ENCODE data around the gene JAK2.

- no peak for TF ChIP-seq ZFP3 (CRISPR knock-in tag; IDR thresholded peaks at IDR 0.05)
- no peak for TF ChIP-seq SNAI2 (CRISPR knock-in tag; IDR thresholded peaks at IDR 0.05)
- TF ChIP-seq CSRNP3 (CRISPR knock-in tag; IDR thresholded peaks at IDR 0.05), result no peak
- TF ChIP-seq PATZ1 (CRISPR knock-in tag; IDR thresholded peaks at IDR 0.05; ENCODE audit: borderline replicate concordance), result no peak
- TF ChIP-seq CSDC2 (CRISPR knock-in tag; IDR thresholded peaks at IDR 0.05), result no peak
These were observed 129.1 kb downstream of the JAK2 start for GRCh38 chr9:5113994-5114748.
